Measurements from ENCODE around the gene GFI1. TPM values are rescaled to one million over a fixed set of nuclear protein-coding genes. Genes with fewer than 3 reads are reported as not detected.

Gene GFI1
- total RNA-seq, 3 donors from 2014 or later, result 2.7 to 7.8 (median 7.7) TPM

DNA sequence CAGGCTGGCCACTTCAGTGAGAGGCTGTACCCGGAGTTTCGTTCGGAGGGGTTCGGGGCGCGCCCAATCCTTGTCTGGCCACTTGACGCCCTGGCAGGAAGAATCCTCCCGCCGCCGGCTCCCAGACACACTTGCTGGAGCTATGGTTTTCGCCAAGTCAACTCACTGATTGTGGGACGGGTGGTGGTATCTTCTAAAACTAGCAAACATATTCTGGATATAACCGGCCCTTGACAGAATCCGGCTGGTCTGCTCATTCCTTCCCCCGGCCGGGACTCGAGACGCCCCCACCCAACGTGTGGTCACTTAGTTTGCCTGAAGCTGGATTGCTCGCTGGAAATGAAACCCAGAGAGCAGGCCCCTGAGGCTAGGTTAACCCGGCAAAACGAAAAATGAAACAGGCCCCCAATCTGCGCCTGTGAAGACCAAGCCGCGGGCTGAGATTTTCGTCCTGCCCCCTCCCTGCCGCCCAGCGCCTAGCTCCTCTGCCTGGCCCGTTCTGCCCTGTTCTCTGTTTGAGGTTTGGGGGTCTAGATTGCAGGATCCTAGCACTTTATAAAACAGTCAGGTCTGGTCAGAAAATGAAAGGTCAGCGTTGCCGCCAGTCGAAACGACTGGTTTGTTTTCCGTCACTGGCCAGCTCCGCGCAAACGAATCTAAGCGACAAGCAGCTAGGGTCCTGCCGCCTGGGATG is 4.6 kb downstream of the GFI1 start:
- Histone ChIP-seq H3K4me3 (peak overlapping the region; percentile 27), H3K9me3 (no peaks in the 10 kb centered on the region), H3K4me1 (ENCODE audit: low read depth) (peaks cover 59% of the 10 kb centered on the region), H3K36me3 (ENCODE audit: low read depth) (no peaks in the 10 kb centered on the region)
- TF ChIP-seq, protein P1, sequence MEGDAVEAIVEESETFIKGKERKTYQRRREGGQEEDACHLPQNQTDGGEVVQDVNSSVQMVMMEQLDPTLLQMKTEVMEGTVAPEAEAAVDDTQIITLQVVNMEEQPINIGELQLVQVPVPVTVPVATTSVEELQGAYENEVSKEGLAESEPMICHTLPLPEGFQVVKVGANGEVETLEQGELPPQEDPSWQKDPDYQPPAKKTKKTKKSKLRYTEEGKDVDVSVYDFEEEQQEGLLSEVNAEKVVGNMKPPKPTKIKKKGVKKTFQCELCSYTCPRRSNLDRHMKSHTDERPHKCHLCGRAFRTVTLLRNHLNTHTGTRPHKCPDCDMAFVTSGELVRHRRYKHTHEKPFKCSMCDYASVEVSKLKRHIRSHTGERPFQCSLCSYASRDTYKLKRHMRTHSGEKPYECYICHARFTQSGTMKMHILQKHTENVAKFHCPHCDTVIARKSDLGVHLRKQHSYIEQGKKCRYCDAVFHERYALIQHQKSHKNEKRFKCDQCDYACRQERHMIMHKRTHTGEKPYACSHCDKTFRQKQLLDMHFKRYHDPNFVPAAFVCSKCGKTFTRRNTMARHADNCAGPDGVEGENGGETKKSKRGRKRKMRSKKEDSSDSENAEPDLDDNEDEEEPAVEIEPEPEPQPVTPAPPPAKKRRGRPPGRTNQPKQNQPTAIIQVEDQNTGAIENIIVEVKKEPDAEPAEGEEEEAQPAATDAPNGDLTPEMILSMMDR (IDR thresholded peaks at IDR 0.05), result no peak
- intact Hi-C loops (cut with DNase I, micrococcal nuclease), result no loop called here
- DNase-seq, result peak in 2 of 3 donors; percentile 34 to 48
- no peak for ATAC-seq

DNA sequence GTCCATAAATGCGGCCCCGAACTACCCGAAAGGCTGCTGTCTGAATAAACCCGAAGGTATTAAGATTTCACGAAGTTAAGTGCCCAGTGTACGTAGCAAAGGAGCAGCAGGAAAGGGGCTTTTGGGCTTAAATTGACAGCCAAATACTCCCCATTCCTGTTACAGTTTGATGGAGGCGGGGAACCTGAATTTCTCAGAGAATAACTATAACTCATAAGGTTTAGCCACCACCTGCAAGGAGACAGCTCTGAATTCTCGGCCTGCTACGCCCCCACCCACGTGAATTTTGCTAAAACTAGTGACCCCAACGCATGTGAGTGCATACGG is 5.2 kb downstream of the GFI1 start:
- intact Hi-C loops (cut with DNase I, micrococcal nuclease), result no loop called here
- DNase-seq (no peak), ATAC-seq (no peak)
- H3K4me3 ChIP-seq, result no peak overlapping the region
- TF ChIP-seq, protein P1 (IDR thresholded peaks at IDR 0.05), result no peak
- no peaks in the 10 kb centered on the region for H3K36me3 ChIP-seq (ENCODE audit: low read depth)
- H3K9me3 ChIP-seq, result no peaks in the 10 kb centered on the region
- H3K4me1 ChIP-seq (ENCODE audit: low read depth), result peaks cover 59% of the 10 kb centered on the region

DNA sequence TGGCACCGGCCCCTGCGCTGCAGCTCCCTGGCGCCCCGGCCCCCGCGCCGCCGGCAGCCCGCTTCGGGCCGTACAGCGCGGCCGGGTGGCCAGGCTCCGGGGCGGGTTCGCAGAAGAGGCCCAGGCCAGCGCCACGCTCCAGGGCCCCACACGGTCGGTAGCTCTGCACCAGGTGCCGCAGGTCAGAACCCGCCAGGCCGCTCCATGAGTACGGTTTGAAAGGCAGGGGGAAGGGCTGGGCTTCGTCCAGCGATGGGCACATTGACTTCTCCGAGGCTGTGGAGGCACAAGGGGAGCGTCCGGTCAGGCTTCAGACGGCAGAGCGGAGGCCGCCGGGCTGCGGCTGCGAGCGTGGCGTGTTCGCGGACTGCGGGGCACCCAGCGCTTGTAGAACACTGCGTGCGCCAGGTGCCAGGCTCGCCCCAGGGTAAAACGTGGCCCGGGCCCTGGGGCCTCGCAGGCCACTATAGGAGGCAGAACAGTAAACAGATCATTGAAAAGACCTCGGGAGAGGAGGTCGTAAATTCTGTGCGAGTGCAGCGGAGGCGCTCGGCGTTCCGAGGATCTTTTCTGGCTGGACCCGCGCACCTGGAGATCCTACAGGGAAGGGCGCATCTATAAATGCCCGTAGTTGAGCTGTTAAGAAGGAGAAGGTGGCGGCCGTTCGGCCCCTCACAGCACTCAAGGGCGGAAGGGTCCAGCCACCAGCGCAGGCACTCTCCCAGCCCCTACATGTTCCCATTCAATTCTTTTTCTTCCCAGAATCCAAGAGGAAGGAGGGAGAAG is 5.7 kb downstream of the GFI1 start:
- ATAC-seq (peak; percentile 3), DNase-seq (peak in 1 of 3 donors; percentile 37)
- peaks cover 57% of the 10 kb centered on the region for H3K4me1 ChIP-seq (ENCODE audit: low read depth)
- no peak overlapping the region for H3K4me3 ChIP-seq
- H3K36me3 ChIP-seq (ENCODE audit: low read depth), result no peaks in the 10 kb centered on the region
- TF ChIP-seq, protein P1 (IDR thresholded peaks at IDR 0.05), result no peak
- intact Hi-C loops (cut with DNase I, micrococcal nuclease), result no loop called here
- no peaks in the 10 kb centered on the region for H3K9me3 ChIP-seq

DNA sequence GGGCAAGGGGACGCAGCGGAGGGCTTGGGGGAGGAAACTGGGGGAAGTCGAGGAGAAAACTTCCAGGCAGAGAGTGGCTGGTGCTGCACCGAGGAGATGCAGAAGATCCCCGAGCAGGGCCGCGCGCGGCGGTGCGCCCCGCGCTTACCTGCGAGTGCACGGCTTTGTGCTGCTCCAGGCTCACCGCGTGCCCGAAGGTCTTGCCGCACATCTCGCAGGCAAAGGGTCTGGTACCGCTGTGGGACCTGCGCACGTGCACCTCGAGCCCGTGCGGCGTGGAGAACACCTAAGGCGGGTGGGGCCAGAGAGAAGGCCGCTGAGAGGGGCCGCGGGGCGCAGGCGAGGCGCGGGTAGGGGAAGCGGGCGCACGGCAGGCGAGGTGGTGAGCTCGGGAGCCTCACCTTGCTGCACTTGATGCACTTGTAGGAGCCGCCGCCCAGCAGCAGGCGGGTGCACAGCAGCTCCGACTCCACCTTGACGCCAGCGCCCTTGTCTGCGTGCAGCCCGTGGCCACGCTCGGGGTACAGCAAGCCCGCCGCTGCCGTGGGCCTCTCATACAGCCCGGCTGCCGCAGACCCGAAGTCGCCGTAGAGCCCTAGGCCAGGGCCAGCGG is 6.4 kb downstream of the GFI1 start:
- no peak overlapping the region for H3K4me3 ChIP-seq
- no peaks in the 10 kb centered on the region for H3K9me3 ChIP-seq
- ATAC-seq (peak; percentile 14), DNase-seq (peak; percentile 21 to 54 (median 44))
- intact Hi-C loops (cut with DNase I, micrococcal nuclease), result no loop called here
- TF ChIP-seq, protein P1 (IDR thresholded peaks at IDR 0.05), result no peak
- H3K36me3 ChIP-seq (ENCODE audit: low read depth), result no peaks in the 10 kb centered on the region
- peaks cover 50% of the 10 kb centered on the region for H3K4me1 ChIP-seq (ENCODE audit: low read depth)

DNA sequence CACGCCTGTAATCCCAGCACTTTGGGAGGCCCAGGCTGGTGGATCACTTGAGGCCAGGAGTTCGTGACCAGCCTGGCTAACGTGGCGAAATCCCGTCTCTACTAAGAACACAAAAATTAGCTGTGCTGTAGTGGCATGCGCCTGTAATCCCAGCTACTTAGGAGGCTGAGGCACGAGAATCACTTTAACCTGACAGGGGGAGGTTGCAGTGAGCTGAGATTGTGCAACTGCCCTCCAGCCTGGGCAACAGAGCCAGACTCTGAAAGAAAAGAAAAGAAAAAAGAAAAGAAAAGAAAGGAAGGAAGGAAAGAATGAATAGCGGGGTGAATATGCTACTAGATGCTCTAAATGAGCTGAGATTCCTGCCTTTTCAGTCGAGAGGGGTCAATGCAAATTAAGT is 7.1 kb downstream of the GFI1 start:
- no peak for ATAC-seq
- TF ChIP-seq, protein P1 (IDR thresholded peaks at IDR 0.05), result no peak
- intact Hi-C loops (cut with DNase I, micrococcal nuclease), result no loop called here
- H3K9me3 ChIP-seq, result no peaks in the 10 kb centered on the region
- H3K4me3 ChIP-seq, result no peak overlapping the region
- no peak for DNase-seq
- no peaks in the 10 kb centered on the region for H3K36me3 ChIP-seq (ENCODE audit: low read depth)
- H3K4me1 ChIP-seq (ENCODE audit: low read depth), result peaks cover 43% of the 10 kb centered on the region

Data from mucosa of descending colon (tissue), 3 donors.